Stimulated activated CD8-positive, alpha-beta memory T cell treated with anti-CD3 and anti-CD28 coated beads, Interleukin-15, amount 100 ng/mL, for 4 hours (primary cell): ENCODE data around the gene ZNF202.
A peak's percentile ranks its signal among the peaks of the same experiment; 100 is the strongest.
"Not testable (repeated sequence)": the region's sequence is repeated elsewhere in the genome, so short reads cannot be mapped to it uniquely, and the experiment has no call there.

Experiments
- DNase-seq, 2 donors: peaks; one replicate each; pipeline ENCODE4 v3.0.0-alpha.2; 2020; ENCODE audit warnings: low read depth in 2 of 2

The ZNF202 gene

DNA sequence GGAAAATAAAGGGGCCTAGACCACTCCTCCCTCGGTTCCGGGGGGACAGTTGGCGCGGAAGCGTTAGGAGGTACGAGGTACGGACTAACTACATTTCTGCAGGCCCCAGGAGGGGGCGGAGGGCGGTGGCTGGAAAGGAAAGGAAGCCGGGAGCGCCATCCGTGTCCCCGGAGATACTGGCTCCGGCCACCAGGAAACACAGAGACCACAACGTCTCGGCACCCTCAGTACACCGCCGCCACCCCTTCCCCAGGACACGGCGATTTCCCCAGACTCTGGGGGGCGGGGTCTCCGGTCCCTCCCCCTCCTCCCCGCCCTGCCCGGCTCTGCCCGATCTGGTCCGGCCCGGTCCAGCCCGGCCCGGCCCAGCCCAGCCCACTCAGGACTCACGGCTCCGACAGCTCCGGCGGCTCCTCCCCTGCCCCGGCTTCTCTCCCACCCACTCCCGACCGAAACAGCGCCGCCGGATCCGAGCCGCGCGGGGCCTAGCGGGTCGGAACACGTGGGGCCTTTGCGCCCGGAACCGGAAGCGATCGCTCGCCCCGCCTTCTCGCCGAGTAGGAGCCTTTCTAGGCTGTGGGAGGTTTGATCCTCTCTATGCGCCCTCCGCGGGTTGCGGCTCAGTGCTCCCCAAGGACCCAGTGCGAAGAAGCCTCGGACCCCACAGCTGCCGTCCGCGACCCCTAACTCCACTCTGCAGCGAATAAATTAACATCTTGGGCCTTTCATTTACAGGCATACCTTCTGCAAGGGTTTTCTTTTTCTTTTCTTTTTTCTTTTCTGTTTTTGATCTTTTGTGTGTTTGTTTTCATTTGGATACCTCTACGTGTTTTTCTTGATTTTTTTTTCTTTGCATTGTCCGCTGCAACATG, at the start of gene ZNF202:
ZNF202 (minus strand) TSS at position 502 of the 872 bp plus-strand sequence. CDS start 10,772 bp downstream, outside the sequence.
- peak; percentile 78 to 83 for DNase-seq

DNA sequence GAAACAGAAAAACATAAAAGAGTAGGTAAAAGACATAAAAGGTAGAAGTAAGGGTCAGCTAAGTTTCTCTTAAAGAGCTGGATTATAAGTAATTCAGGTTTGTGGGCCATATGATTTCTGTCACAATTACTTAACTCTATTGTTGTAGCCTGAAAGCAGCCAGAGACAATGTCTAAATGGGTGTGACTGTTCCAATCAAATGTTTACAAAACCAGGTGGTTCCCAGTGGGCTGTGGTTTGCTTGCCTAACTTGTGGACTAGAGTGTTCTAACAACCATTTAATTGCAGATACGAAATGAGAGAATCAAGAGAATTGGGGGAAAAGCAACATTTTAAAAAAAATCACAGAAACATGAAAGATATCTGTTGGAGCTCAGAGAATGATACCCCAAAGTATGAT, 42.1 kb upstream of the ZNF202 start:
- DNase-seq, result no peak

DNA sequence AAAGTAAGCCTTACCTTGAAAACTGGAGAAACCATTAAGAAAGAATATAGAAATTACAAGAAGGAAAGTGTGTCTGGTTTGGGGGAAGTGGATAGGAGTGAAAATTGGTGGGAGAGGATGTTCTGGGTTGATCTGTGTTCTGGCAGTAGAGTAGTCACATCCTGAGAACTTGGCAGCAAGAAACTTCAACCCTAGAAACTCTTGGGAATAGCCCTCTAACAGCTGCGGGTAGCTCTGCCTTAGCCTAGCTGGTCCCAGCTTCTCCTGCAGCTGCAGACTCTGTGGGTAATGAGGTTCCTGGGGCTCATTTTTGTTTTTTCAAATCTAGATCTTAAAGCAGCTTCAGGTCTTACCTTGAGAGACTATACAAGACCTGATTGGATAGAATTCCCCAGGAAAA, 37.1 kb upstream of the ZNF202 start:
- no peak for DNase-seq

DNA sequence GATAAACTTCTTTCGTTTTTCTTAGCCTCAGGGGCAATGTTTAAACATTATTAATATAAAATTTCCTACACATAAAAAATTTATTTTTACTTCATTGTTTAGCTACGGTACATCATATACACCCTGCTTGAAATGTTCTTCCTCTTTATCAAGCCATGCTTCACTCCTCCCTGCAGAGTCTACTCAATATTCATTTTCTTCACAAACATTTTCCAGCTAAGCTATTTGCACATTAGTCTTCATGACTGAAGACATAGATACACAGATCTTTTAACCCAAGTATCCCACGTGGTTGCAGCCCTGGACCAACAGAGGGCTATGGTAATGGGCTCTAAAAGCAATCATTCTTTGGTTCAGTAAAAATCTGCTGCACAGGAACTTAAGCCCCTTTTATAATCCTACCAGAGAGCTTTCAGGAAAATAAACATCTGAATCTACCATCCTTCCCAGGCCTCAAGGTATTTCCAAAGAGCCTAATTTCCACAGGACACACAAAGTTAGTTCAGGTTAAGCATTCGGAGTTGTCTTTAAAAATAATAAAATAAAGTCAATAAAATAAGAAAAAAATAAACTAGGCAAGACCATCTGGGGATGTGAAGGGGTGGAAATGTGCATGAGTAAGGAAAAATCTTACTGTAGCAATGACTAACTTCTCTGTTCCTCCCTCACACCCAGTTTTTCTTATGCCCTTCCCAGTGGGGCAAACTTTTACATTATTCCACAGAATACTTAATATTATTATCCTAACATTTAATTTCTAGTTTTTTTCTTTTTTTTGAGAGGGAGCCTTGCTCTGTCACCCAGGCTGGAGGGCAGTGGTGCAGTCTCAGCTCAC, 34.5 kb upstream of the ZNF202 start:
- no peak for DNase-seq

DNA sequence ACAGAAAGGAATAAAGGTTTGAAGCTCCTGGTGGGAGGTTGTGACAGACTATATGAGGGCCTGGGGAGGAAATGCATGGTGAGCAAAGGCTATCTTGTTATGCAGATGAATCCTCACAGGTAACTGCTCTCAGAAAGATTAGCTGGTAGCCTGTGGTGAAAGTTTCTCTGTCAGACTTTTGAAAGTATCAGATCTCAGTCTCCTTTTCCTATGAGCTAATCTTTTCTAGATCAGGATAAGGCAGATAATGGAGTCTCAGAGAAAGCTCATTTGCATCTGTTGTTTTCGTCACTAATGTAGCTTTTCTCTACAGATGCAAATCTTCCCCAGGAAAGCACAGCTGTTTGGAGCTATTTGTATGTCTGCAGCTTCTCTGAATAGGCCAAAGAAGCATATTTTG, 33.8 kb upstream of the ZNF202 start:
- no peak for DNase-seq

DNA sequence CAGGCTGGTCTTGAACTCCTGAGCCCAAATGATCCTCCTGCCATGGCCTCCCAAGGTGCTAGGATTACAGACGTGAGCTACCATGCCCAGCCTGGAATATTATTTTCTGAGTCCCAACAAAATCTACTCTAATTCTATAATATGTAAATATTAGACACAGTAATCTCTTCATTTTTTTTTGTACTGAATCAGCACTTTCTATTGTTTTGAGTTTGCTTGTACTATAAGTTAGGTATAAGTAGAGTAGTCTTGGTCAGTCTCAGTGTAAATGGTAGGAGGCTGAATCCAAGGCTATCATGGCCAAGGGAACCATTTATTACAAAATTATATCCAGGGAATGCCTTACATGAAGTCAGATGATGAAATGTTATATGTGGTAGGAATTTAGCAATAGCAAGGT, 32.5 kb upstream of the ZNF202 start:
- no peak for DNase-seq

DNA sequence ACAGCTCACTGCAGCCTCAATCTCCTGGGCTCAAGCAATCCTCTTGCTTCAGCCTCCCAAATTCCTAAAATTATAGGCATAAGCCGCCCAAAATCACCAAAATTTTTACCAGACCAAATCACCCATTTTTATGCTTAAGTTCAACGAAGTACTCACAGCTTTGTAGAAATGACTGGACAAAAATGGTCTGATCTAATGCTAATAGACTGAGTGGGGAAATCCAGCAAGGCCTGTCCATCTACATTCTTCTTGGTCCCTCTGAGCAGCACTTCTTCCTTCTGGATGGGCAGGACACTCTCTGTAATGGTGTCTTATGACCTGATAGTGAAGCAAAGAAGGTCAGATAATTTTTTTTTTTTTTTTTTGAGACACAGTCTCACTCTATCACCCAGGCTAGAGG, 31.6 kb upstream of the ZNF202 start:
- DNase-seq, result no peak

DNA sequence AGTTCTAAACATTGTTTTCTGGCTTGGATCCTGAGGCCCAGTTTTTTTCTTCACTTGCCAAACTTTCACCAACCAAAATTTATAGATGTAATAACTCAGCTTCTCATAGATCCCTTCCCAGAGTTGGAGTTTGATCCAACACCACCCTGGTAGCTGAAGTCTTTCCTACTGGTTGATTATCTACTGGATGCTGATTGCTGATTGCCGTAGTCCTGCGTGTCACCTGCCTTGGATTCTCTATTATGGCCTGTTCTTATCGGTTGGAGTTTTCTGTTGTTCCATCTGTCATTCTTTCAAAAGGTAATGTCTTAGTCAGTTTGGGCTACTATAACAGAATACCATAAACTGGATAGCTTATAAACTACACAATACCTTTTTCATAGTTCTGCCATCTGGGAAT, 30.2 kb upstream of the ZNF202 start:
- DNase-seq, result no peak

DNA sequence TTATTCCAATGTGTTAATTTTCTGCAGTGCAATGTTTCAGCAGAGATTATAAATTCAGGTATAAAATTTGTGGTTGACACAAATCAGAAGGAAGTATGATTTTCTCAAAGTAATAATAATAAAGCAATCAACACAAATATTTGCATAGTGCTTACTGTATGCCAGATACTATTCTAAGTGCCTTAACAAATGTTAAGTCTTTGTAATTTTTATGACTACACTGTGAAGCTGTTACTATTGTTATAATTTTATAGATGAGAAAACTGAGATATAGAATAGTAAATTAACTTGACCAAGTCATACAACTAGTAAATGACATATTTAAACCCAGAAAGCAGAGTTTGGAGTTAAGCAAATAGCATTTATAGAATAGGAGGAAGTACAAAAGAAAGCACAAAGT, 29.3 kb upstream of the ZNF202 start:
- DNase-seq, result no peak

DNA sequence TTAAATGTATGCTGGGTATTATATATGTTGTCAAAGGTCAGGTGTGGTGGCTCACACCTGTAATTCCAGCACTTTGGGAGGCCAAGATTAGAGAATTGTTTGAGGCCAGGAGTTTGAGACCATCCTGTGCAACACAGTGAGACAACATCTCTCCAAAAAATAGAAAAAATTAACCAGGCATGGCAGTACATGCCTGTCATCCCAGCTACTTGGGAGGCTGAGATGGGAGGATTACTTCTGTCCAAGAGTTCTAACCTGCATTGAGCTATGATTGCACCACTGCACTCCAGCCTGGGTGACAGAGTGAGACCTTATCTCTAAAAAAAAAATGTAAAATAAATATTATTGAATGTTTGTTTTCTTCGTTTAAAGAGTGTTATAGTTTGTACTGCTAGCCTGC, 24.1 kb upstream of the ZNF202 start:
- DNase-seq, result no peak

DNA sequence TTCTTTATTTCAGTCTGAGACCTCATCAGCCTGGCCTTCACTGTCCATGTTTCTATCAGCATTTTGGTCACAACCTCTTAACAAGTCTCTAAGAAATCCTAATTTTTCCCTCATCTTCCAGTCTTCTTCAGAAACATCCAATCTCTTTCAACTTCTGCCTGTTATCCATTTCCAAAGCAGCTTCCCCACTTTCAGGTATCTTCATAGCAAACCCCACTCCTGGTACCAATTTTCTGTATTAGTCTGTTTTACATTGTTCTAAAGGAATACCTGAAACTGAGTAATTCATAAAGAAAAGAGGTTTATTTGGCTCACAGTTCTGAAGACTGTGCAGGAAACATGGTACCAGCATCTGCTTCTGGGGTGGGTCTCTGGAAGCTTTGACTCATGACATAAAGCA, 21.0 kb upstream of the ZNF202 start:
- DNase-seq, result no peak

DNA sequence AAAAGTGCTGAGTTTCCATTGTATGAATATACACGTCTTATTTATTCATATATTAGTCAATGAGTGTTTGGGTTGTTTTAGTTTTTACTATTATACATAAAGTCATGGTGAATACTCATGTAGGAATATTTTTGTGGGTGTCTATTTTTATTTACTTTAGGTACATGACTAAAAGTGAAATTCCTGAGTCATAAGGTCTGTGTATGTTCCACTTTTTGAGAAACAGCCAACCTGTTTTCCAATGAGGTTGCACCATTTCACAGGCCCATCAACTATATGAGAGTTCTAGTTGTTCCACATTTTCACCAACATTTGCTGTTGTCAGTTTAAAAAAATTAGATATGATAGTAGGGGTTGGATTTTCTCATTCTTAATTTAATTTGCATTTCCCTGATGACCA, 19.4 kb upstream of the ZNF202 start:
- no peak for DNase-seq

DNA sequence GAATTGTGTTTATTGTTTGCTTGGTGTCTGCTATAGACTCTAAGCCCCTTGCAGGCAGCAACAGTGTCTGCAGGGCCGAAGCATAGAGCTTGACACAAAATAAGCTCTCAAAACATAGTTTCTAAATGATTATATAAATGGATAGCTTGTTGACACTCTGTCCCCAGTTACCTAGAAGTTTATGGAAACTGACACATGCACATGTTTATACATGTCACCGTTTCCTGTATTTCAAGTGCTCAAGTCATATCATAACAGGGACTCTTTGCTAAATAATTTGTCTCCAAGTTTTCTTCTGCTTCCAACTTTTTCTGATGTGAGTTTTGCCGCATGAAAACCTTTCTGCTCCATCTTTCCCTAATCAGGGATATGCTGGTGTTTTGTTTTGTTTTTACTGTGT, 16.5 kb upstream of the ZNF202 start:
- DNase-seq, result no peak

DNA sequence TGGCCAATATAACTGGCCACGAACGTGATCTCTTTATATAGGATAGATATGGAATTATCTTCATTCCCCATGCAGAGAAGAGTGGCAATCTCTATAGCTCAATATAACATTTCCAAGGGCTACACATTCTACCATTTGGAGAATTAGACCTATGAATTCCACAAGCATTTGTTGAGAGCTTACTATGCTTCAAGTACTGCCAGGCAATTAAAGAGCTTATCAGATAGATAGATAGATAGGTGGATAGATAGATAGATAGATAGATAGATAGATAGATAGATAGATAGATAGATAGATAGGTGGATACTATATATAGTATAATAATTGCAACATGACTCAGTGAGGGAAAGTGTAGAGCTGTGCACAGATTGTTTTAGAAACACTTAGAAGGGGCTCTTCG, 14.4 kb upstream of the ZNF202 start:
- no peak for DNase-seq

DNA sequence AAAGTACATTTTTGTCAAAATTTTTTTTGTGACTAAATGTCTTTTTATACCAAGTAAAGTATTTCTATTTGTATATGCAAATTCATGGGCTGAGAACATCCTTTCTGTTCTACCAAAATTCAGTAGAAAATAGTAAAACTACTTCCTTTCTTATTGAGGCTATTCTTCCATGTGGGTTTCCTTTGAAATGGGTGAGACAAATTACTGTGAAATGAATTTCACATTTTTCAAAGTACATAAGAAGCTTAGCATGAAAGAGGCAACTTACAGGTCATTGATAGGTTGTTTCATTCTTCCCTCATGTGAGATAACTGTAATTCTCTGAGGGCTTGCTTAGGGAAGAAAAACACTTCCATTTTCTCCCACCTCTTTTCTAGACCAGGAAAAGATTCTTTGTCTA, 13.9 kb upstream of the ZNF202 start:
- DNase-seq, result no peak

DNA sequence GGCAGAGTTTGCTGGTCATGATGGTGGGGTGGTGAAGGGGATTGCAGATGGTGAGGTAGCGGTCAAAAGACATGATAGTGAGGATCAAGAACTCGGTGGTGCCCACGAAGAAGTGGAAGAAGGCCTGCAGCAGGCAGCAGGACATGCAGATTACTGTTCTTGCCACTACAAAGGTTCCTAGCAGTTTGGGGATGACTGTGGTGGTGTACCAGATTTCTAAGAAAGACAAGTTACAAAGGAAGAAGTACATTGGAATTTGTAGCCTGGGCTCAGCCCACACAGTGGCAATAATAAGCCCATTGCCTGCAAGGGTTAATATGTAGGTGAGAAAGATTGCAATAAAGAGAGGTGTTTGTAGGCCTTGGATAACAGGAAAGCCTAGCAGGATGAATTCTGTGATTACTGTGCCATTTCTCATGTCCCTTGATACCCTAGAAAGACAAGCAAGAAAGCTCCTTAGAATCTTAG, 12.7 kb upstream of the ZNF202 start, which contains the start of gene OR6X1:
OR6X1 (minus strand) TSS at position 418 of the 468 bp plus-strand sequence; CDS start at position 418, 0 bp downstream.
- DNase-seq, result no peak

DNA sequence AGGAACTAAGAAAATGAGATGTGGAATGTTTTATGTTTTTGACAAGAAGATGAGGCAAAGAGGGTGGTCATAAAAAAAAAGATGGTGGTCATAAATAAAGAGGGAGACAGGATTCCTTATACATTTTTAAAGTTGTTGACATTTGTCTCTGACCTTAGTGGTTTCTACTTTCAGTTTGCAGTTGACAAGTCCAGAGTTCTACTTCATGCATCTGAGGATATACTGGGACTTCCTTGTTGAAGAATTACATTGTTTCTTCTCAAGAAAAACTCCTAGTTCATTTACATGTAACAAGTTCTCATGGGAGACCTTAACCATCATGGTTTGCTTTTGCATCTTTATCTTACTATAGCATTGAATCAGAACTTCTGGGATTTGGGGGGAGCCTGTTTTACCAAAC, 11.7 kb upstream of the ZNF202 start:
- no peak for DNase-seq

DNA sequence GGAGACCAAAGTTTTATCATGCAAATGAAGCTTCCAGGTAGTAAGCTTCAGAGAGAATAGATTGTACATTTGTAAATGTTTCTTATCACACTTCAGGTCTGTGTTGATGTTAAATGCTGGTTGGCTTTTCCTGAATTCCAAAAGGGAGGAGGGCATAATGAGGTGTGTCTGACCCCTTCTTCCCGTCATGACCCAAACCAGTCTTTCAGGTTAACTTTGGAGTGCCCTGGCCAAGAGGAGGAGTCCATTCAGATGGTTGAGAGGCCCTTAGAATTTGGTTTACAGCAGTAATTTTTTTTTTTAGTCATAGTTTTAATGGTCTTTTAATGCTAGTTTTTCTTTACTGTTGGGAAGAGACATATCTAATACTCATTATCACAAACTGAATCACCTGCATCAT, 10.3 kb upstream of the ZNF202 start:
- no peak for DNase-seq

DNA sequence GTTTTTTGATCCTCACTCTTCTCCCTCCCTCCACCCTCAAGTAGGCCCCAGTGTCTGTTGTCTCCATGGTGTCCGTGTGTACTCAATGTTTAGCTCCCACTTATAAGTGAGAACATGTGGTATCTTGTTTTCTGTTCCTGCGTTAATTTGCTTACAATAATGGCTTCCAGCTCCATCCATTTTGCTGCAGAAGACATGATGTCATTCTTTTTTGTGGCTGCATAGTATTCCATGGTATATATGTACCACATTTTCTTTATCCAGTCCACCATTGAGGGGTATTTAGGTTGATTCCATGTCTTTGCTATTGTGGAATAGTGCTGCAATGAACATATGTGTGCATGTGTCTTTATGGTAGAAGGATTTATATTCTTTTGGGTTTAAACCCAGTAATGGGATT, 6.9 kb upstream of the ZNF202 start:
- not testable (repeated sequence) for DNase-seq

DNA sequence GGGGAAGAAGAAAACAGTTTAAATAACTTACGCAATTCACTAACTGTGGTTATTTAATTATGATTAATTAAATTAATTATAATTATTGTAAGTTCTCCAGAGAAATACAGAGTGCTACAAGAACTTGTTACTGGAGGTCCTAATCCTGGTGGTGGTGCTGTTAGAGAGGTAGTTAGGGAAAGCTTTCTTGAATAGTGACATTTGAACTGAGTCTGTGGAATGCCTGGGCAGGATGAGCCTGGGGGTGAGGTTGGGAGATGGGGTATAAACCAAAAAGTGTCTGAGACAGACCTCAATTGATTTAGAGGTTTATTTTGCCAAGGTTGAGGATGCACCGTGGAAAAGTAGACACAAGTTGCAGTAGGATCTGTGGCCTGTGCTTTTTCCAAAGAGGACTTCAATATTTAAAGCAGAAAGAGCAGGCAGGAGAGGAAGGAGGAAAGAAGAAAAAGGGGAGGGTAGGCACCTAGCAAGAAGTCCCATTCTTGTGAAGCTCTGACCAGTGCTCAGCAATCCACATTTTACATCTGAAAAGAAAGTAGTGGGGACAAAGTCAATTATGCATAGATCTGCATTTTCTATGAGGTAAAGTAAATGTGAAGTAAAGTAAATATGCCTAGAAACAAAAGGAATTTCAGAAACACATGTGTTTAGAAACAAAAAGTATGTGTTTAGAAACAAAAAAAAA, 4.4 kb upstream of the ZNF202 start:
- DNase-seq, result no peak

DNA sequence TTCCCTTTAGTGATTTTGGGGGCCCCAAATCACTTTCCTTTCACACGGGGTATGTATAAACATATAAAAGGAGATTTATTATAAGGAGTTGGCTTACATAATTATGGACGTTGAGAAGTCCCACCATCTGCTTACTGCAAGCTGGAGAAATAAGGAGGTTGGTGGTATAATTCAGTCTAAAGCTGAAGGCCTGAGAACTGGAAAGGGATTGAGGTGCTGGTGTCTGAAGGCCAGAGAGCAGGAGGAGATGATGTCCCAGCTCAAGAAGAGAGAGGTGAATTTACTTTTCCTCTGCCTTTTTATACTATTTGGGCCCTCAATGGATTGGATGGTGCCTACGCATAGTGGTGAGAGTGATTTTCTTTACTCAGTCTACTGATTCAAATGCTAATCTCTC, 1.3 kb upstream of the ZNF202 start:
- DNase-seq, result no peak

DNA sequence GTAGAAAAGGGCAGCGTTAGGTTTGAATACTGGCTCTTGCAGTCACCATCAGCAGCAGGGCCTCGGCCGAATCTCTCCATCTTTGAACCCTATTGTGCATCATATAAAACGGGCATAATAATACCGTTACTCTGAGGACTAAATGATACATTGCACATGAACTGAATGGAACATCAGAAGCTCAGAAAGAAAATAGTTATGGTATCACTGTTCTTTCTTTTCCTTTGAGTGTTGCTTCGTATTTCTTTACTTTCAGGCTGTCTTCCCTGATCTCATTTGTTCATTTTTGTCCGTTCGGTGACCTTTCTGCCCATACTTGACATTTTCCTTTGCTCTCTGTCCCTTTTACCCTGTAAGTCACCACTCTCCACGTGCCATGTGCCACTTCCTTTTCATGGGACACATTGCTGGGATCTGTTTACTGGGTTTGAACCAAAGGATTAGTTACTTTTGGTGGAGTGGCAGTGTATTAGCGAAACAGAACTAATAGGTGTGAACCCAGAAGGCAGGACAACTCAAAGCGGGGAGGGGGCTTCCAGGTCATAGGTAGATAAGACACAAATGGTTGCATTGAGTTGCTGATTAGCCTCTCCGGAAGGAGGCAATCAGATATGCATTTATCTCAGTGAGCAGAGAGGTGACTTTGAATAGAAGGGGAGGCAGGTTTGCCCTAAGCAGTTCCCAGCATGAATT, 717 bp upstream of the ZNF202 start:
- no peak for DNase-seq
